ENCODE data around the gene CPED1.

The CPED1 gene

DNA sequence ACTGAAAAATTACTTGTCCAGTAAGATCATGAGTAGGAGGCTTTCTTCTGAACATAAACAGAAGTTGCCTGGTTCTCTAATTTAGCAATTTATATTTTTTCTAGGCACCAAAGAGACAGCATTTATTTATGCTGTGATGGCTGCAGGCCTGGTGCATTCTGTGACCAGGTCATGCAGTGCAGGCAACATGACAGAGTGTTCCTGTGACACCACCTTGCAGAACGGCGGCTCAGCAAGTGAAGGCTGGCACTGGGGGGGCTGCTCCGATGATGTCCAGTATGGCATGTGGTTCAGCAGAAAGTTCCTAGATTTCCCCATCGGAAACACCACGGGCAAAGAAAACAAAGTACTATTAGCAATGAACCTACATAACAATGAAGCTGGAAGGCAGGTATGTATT lies 343.1 kb downstream of the CPED1 start:
- peaks cover 31% of the 10 kb centered on the region for H3K4me1 ChIP-seq (ENCODE audit: insufficient read depth, low read length, severe bottlenecking)
- no peaks in the 10 kb centered on the region for H3F3A ChIP-seq (ENCODE audit: insufficient read depth, low read length)
- H3K9ac ChIP-seq (ENCODE audit: low read length) = peak overlapping the region; percentile 10; the same call in 1 of the 2 replicates
- H4K20me1 ChIP-seq (ENCODE audit: insufficient read depth, low read length) = no peaks in the 10 kb centered on the region
- H3K4me2 ChIP-seq (ENCODE audit: low read length) = peak overlapping the region; percentile 4; the same call in 1 of the 2 replicates
- H3K79me2 ChIP-seq (ENCODE audit: insufficient read depth, low read length) = no peaks in the 10 kb centered on the region
- no peaks in the 10 kb centered on the region for H3K36me3 ChIP-seq (ENCODE audit: insufficient read depth, low read length)
- peaks cover 5% of the 10 kb centered on the region; the same call in 1 of the 2 replicates for H3K9me3 ChIP-seq (ENCODE audit: low read length)
- H3K27ac ChIP-seq (ENCODE audit: low read depth, low read length, poor library complexity, severe bottlenecking) = peak overlapping the region; percentile 17
- H3K4me3 ChIP-seq (ENCODE audit: low read depth, low read length, poor library complexity, severe bottlenecking) = no peak overlapping the region
- no peaks in the 10 kb centered on the region for H3K9me2 ChIP-seq (ENCODE audit: low read depth, low read length)
- TF ChIP-seq, protein P1, sequence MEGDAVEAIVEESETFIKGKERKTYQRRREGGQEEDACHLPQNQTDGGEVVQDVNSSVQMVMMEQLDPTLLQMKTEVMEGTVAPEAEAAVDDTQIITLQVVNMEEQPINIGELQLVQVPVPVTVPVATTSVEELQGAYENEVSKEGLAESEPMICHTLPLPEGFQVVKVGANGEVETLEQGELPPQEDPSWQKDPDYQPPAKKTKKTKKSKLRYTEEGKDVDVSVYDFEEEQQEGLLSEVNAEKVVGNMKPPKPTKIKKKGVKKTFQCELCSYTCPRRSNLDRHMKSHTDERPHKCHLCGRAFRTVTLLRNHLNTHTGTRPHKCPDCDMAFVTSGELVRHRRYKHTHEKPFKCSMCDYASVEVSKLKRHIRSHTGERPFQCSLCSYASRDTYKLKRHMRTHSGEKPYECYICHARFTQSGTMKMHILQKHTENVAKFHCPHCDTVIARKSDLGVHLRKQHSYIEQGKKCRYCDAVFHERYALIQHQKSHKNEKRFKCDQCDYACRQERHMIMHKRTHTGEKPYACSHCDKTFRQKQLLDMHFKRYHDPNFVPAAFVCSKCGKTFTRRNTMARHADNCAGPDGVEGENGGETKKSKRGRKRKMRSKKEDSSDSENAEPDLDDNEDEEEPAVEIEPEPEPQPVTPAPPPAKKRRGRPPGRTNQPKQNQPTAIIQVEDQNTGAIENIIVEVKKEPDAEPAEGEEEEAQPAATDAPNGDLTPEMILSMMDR (IDR thresholded peaks at IDR 0.05; ENCODE audit: low read length) = no peak
- TF ChIP-seq EZH2 (IDR thresholded peaks at IDR 0.05; ENCODE audit: borderline replicate concordance, low read length) = no peak
- H2AFZ ChIP-seq (ENCODE audit: low read length) = peak overlapping the region; percentile 72
- no peaks in the 10 kb centered on the region for H3K27me3 ChIP-seq (ENCODE audit: insufficient read depth, low read length)

DNA sequence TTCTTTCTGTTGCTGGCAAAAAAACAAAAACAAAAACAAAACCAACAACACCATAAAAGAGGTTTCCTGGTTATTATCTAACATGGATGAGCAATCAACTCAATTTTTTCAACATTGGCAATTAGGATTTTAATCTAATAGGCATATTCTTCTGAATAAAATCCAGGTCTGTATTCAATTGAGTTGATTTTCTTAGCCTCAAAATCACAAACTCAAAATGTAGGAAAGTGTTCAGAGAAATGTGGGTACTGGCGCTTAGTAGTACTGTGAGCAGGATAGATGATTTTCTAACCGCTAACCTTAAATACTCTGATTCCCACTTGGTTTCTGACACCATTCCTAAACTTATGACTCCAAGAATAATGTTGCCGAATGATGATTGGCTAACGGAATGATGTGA lies 345.9 kb downstream of the CPED1 start:
- H2AFZ ChIP-seq (ENCODE audit: low read length) = no peak overlapping the region
- peaks cover 43% of the 10 kb centered on the region for H3K4me1 ChIP-seq (ENCODE audit: insufficient read depth, low read length, severe bottlenecking)
- H3K9ac ChIP-seq (ENCODE audit: low read length) = no peak overlapping the region
- no peak overlapping the region for H3K27ac ChIP-seq (ENCODE audit: low read depth, low read length, poor library complexity, severe bottlenecking)
- H3K79me2 ChIP-seq (ENCODE audit: insufficient read depth, low read length) = no peaks in the 10 kb centered on the region
- no peaks in the 10 kb centered on the region for H3K36me3 ChIP-seq (ENCODE audit: insufficient read depth, low read length)
- no peaks in the 10 kb centered on the region for H3K27me3 ChIP-seq (ENCODE audit: insufficient read depth, low read length)
- no peaks in the 10 kb centered on the region for H4K20me1 ChIP-seq (ENCODE audit: insufficient read depth, low read length)
- H3K4me3 ChIP-seq (ENCODE audit: low read depth, low read length, poor library complexity, severe bottlenecking) = no peak overlapping the region
- no peaks in the 10 kb centered on the region for H3K9me2 ChIP-seq (ENCODE audit: low read depth, low read length)
- no peaks in the 10 kb centered on the region for H3F3A ChIP-seq (ENCODE audit: insufficient read depth, low read length)
- no peak for TF ChIP-seq EZH2 (IDR thresholded peaks at IDR 0.05; ENCODE audit: borderline replicate concordance, low read length)
- TF ChIP-seq, protein P1 (IDR thresholded peaks at IDR 0.05; ENCODE audit: low read length) = no peak
- no peaks in the 10 kb centered on the region; the same call in 1 of the 2 replicates for H3K9me3 ChIP-seq (ENCODE audit: low read length)
- no peak overlapping the region for H3K4me2 ChIP-seq (ENCODE audit: low read length)

DNA sequence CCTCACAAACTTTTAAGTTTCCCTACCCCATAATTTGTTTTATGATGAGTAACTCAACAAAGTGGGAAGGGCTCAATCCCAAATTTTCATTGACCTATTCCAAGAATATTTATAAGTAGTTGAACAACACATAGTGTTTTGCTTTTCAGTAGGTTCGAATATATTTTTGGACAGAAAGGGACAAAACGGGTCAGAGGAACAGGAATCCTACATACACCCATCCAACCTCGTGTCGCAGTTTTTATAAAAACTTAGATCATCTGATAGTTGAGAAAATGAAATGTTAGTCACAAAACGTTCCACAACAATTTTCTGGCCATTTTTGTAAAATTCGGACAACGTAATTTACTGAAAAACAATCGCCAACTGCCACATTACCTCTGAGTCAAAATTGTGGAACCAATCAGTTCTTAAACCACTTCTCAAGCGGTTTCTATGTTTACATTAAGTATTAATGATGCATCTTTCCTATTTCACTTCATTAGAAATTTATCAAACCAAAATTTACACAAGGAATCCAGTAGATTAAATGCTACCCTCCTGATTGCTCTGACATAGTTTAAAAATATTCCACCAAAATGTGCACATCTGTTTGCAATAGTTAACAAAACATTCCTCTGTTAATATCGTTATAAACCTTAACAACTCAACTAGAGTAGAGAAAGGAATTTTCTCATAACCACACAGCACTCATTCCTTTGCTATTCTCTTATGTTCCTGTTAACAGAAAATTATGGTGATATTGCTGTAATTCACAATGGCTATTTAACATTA lies 346.6 kb downstream of the CPED1 start:
- Histone ChIP-seq H3K27me3 (ENCODE audit: insufficient read depth, low read length) (no peaks in the 10 kb centered on the region), H3K4me2 (ENCODE audit: low read length) (no peak overlapping the region), H3K9me3 (ENCODE audit: low read length) (no peaks in the 10 kb centered on the region), H3K9me2 (ENCODE audit: low read depth, low read length) (no peaks in the 10 kb centered on the region), H3K27ac (ENCODE audit: low read depth, low read length, poor library complexity, severe bottlenecking) (peak overlapping the region; percentile 0), H3K4me3 (ENCODE audit: low read depth, low read length, poor library complexity, severe bottlenecking) (no peak overlapping the region), H2AFZ (ENCODE audit: low read length) (no peak overlapping the region), H3K9ac (ENCODE audit: low read length) (no peak overlapping the region), H3K79me2 (ENCODE audit: insufficient read depth, low read length) (no peaks in the 10 kb centered on the region), H4K20me1 (ENCODE audit: insufficient read depth, low read length) (no peaks in the 10 kb centered on the region), H3F3A (ENCODE audit: insufficient read depth, low read length) (no peaks in the 10 kb centered on the region), H3K36me3 (ENCODE audit: insufficient read depth, low read length) (no peaks in the 10 kb centered on the region), H3K4me1 (ENCODE audit: insufficient read depth, low read length, severe bottlenecking) (peaks cover 43% of the 10 kb centered on the region)
- TF ChIP-seq EZH2 (IDR thresholded peaks at IDR 0.05; ENCODE audit: borderline replicate concordance, low read length) = no peak
- TF ChIP-seq, protein P1 (IDR thresholded peaks at IDR 0.05; ENCODE audit: low read length) = no peak

Data from OCI-LY1 (cell line).